ENCODE measurements around the gene CCDC9B.

CCDC9B gene

DNA sequence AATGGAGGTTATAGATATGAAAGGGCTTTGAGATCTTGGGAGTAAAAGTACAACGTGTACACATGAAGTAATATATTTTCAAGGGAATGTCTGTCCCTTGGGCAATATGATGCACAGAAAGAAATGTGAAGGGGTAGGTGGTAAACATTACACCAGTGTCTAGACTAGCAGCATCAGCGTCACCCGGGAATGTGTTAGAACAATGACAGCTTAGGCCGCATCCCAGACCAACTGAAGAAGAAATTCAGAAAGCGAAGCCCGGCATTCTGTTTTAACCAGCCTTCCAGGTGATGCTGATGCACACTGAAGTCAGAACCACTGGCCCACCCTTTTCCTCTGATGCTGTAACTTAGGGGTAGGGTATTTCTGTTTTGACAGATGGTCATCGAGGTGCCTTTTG is 10.9 kb downstream of the CCDC9B start:
- DNase-seq: no peak

GRCh38 chr15:40328751-40329150 is 12.0 kb downstream of the CCDC9B start:
- no peak for DNase-seq

GRCh38 chr15:40328176-40328575 is 12.6 kb downstream of the CCDC9B start:
- no peak for DNase-seq

DNA sequence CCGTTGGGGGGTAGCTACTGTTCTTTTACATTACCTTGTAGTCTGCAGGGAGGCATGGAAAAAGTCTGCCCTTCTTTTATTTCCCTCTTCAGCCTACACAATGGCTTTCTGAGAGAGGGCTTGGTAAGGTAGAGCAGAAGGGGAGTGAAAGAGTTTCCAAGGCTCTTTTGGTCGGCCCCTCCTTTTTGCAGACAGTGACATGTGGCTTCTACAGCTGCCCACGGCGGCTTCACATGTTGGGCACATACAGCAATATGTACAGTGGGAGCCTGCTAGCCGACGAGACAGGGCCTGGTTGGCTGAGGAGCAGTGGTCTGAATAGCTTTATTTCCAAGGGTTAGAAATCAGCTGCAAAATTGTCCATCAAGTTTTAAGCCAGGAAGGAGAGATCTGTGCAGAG is 13.3 kb downstream of the CCDC9B start:
- no peak for DNase-seq

- no peak for DNase-seq
These were observed 15.0 kb downstream of the CCDC9B start for GRCh38 chr15:40325700-40326099.

DNA sequence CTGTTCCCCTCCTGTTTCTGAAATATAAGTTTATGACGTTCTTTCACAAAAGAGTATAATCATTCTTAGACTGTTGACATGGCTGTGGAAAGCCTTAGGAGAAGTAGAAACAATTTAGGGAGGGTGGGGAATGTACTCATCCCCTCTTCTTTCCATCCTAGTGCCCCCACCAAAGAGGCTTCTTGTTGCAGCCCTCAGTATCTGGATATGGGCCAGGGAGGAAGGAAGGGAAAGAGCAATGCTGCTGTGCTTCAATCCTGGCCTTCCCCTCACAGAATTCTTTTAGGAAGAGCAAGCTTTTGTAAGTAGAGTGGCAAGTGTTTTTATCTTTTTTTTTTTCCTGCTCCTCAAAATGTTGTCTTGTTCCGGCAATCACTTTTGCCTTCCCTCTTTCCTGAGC is 15.6 kb downstream of the CCDC9B start:
- peak in 1 of 14 donors; percentile 36 for DNase-seq

- DNase-seq: peak in 4 of 14 donors; percentile 26 to 50 (median 34)
These were observed 16.5 kb downstream of the CCDC9B start for GRCh38 chr15:40323953-40324937.

GRCh38 chr15:40323239-40323952 is 17.3 kb downstream of the CCDC9B start, which contains the start of gene INAFM2:
Gene INAFM2, plus strand, starts transcription at chr15:40323692. Its CDS starts 364 bp downstream, at chr15:40324056.
- DNase-seq: peak; percentile 20 to 85 (median 74)

- no peak for DNase-seq
These were observed 18.1 kb downstream of the CCDC9B start for GRCh38 chr15:40322531-40323238.

DNA sequence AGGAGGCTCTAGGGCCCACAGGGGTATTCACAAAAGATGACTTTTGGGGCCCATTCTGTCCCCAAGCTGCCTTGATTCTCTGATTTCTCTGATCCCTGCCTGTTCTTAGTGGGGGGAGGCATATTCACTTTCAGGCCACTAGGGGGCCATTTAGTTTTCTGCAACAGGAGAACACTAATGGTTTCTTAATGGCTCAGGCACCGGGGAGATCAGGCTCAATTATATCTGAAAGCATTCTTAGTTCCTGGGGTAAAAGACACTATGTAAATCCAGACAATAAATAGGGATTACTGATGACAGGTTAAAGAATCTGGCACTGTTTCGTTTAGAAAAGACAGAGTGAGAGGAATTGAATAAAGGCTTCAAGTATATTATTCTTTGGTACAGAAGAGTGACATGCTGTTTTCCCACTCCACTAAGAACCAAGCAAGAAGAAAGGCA is 19.8 kb downstream of the CCDC9B start:
- DNase-seq: peak in 6 of 14 donors; percentile 15 to 64 (median 30)

DNA sequence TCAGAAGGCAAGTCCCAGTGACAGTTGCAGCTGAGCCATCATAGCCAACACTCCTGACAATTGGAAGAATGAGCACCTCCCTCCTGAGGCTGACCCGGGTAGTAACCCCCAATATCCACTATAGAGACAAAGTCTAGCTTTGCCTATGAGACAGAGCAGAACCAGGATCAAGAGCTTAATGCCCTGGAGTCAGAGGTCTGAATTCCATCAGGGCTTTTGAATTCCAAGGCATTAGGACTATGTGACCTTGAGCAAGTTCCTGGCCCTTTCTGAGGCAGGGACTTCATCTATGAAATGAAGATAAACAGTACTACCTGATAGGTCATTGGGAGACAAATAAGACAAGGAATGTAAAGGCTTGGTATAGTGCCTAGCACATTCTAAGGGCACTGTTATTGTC is 20.3 kb downstream of the CCDC9B start:
- no peak for DNase-seq

- DNase-seq: no peak
These were observed 23.2 kb downstream of the CCDC9B start for GRCh38 chr15:40317580-40317979.

- no peak for DNase-seq
These were observed 23.8 kb downstream of the CCDC9B start for GRCh38 chr15:40316931-40317330.

DNA sequence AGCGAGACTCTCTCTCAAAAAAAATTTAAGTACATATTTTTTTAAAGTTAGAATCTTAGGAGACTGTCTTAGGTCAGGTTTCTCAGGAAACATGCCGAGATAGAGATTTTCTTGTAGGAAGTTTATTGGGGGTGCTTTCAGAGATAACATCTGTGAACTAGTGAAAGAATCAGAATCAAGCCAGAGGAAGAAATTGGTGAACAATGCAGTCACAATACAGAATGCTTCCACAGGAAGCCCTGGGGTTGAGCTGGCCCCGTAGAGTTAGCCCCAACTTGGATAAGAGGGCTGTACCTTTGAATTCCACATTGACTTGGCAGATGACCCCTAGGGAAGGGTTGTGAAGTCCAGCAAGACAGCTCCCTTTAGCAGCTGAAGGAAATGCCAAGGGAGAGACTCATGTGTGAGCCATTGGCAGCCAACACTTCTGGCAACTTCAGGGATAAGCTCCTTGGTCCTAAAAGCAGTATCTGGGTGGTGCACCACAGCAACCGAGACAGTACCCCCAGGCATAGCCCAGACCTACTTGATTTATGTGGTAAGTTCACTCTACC is 25.9 kb downstream of the CCDC9B start:
- DNase-seq: no peak

DNA sequence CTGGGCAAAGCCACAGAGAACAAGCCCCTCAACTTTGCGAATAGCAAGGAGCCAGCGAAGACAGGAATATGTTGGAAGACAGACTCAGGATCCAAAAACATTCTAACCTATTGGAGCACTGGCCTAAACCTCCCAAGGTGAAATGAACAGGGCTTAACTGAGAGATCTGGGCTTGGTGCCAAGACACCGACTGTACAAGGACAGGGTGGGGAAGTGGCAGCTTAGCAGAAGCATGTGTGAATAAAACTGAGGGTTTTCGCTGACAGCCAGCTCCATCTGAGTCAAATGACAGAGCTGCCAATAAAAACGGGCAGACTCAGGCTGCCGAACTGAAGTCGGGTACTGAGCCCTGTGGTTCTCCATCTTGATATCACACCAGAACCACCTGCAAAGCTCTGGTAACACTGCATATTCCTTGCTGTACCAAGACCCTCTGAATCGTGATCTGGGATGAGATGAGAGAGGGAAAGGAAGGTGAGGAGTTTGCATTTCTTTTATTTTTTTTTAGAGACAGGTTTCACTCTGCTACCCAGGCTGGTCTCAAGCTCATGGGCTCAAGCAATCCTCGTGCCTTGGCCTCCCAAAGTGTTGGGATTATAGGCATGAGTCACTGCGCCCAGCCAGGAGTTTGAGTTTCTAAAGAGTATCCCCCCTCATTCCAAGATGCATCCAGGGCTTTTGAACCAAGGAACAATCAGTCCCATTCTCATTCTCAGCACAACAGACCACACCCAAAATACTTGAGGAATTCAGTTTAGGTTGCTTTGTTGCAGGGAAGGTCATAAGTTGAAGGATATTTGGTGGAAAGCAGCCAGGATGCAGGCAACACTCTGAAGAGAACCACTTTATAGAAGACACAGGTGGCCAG is 27.0 kb downstream of the CCDC9B start:
- peak in 3 of 14 donors; percentile 15 to 64 (median 16) for DNase-seq

DNA sequence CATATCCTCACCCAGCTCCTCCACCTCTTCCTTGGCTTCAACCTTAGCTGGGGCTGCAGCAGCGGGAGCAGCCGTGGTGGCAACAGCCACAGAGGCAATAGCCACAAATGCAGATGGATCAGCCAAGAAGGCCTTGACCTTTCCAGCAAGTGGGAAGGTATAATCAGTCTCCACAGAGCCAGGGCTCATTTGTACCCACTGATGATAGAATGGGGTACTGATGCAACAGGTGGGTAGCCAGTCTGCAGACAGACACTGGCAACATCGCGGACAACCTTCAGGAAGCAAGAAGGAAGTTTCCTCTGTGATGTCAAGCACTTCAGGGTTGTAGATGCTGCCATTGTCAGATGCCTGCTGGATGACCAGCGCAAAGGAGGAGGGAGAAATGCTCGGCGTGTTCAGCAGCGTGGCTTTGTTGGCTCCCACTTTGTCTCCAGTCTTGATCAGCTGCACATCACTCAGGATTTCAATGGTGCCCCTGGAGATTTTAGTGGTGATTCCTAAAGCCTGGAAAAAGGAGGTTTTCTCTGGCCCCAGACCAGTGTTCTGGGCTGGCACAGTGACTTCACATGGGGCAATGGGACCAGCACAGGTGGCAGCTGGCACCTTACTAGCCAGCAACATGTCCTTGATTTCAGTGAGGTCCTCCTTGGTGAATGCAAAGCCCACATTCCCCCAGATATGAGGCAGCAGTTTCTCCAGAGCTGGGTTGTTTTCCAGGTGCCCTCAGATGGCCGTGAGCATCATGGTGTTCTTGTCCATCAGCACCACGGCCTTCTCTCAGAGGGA is 28.2 kb downstream of the CCDC9B start:
- DNase-seq: no peak

- no peak for DNase-seq
These were observed 29.7 kb downstream of the CCDC9B start for GRCh38 chr15:40310993-40311392.

DNA sequence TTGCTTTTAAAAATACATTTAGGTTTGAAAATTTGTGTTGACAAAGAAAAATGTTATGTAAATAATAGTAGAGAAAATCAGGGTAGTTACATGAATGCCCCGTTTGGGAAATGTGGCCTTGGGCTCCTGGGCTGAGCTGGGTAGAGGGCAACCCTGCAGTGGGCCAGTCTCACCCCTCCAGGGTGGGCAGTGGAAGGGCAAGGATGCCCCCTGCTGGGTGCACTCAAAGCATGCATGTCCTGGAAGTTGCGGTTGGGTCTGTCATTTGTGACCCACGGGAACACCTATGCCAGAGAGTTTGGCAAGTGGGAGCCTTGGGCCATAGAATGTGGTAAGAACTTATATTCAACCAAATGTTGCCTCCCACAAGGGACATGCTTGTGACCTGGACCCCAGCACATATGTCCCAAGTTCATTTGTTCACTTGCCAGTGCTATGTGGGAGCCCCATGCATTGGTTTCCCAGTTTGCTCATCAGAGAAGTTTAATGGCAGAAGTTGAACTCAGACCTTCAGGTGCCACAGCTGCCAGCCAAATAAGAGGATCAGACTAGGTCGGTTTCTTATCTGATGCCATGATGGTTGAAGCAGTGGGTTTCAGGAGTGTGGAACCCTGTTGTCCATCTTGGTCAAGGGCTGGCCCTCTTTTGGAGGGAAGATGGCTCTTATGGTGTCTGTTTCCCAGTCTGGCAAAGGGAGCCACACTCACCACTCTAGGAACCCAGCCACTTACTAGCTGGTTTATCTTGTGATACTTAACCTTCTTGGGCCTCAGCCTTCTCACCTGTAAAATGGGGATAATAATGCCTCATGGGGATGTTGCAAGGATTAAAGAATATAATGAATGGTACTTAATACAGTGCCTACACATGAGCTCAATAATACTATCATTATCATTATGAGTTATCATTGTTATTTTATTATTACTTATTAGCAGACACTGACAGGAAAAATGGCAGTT is 30.5 kb downstream of the CCDC9B start:
- DNase-seq: peak in 7 of 14 donors; percentile 14 to 60 (median 31)

- DNase-seq: no peak
These were observed 31.3 kb downstream of the CCDC9B start for GRCh38 chr15:40309344-40309862.
